H9 (cell line): Measurements from ENCODE around the gene NEMP1. TPM values are rescaled to one million over a fixed set of nuclear protein-coding genes. Genes with fewer than 3 reads are reported as not detected.

ENCODE experiments used
- DNase-seq: peaks from one replicate; pipeline ENCODE4 v3.0.0-alpha.2; 2017
- H2AFZ ChIP-seq: one replicate; pipeline ENCODE4 v1.6.1; 2013; ENCODE audit warnings: mild to moderate bottlenecking, low read length, control low read depth, moderate library complexity
- H2AK5ac ChIP-seq: 2 replicates; pipeline ENCODE4 v1.6.1; 2013; ENCODE audit warnings: low read length, control low read depth, mixed read lengths; ENCODE audit not compliant: insufficient read length
- H2BK120ac ChIP-seq: one replicate; pipeline ENCODE4 v1.6.1; 2013; ENCODE audit warnings: low read depth, mild to moderate bottlenecking, low read length, control low read depth, inconsistent platforms; ENCODE audit not compliant: poor library complexity, severe bottlenecking
- H2BK12ac ChIP-seq: 2 replicates; pipeline ENCODE4 v1.6.1; 2013; ENCODE audit warnings: low read length, control low read depth, mixed read lengths, low read depth; ENCODE audit not compliant: insufficient read length
- H2BK15ac ChIP-seq: 2 replicates; pipeline ENCODE4 v1.6.1; 2013; ENCODE audit warnings: low read depth, low read length, control low read depth
- H2BK20ac ChIP-seq: one replicate; pipeline ENCODE4 v1.6.1; 2013; ENCODE audit warnings: low read depth, mild to moderate bottlenecking, low read length, control low read depth, inconsistent platforms; ENCODE audit not compliant: poor library complexity, severe bottlenecking
- H2BK5ac ChIP-seq: 2 replicates; pipeline ENCODE4 v1.6.1; 2013; ENCODE audit warnings: low read length, control low read depth, mixed read lengths; ENCODE audit not compliant: insufficient read length
- H3K14ac ChIP-seq: 2 replicates; pipeline ENCODE4 v1.6.1; 2013; ENCODE audit warnings: low read length, control low read depth; ENCODE audit not compliant: insufficient read depth
- H3K18ac ChIP-seq: 2 replicates; pipeline ENCODE4 v1.6.1; 2013; ENCODE audit warnings: low read depth, mild to moderate bottlenecking, mixed read lengths, low read length, control low read depth; ENCODE audit not compliant: insufficient read length
- H3K23ac ChIP-seq: 2 replicates; pipeline ENCODE4 v1.6.1; 2013; ENCODE audit warnings: low read length, control low read depth, mixed read lengths, low read depth; ENCODE audit not compliant: insufficient read length
- H3K23me2 ChIP-seq: 2 replicates; pipeline ENCODE4 v1.6.1; 2013; ENCODE audit warnings: low read depth, mild to moderate bottlenecking, mixed read lengths, low read length, control low read depth; ENCODE audit not compliant: insufficient read length, poor library complexity, severe bottlenecking
- H3K27ac ChIP-seq: 2 replicates; pipeline ENCODE4 v1.5.1; 2013; ENCODE audit warnings: low read length, control low read depth, mixed read lengths, low read depth; ENCODE audit not compliant: insufficient read length
- H3K27me3 ChIP-seq: 2 replicates; pipeline ENCODE4 v1.6.1; 2013; ENCODE audit warnings: low read length, control low read depth, inconsistent platforms; ENCODE audit not compliant: insufficient read depth
- H3K4ac ChIP-seq: 2 replicates; pipeline ENCODE4 v1.6.1; 2013; ENCODE audit warnings: low read depth, mild to moderate bottlenecking, control low read depth, inconsistent platforms, low read length, moderate library complexity
- H3K4me1 ChIP-seq: 2 replicates; pipeline ENCODE4 v1.6.1; 2013; ENCODE audit warnings: low read length, control low read depth, inconsistent platforms; ENCODE audit not compliant: insufficient read depth
- H3K4me2 ChIP-seq: 2 replicates; pipeline ENCODE4 v1.6.1; 2013; ENCODE audit warnings: low read length, control low read depth, mixed read lengths; ENCODE audit not compliant: insufficient read length, insufficient read depth
- H3K56ac ChIP-seq: 2 replicates; pipeline ENCODE4 v1.6.1; 2013; ENCODE audit warnings: low read depth, mild to moderate bottlenecking, mixed read lengths, low read length, control low read depth; ENCODE audit not compliant: insufficient read length
- H3K79me1 ChIP-seq: 2 replicates; pipeline ENCODE4 v1.6.1; 2013; ENCODE audit warnings: low read depth, mild to moderate bottlenecking, moderate library complexity, low read length, control low read depth, inconsistent platforms; ENCODE audit not compliant: insufficient read depth, poor library complexity, severe bottlenecking
- H3K79me2 ChIP-seq: 2 replicates; pipeline ENCODE4 v1.6.1; 2013; ENCODE audit warnings: low read length, control low read depth, inconsistent platforms; ENCODE audit not compliant: insufficient read depth
- H3K9ac ChIP-seq: 2 replicates; pipeline ENCODE4 v1.6.1; 2013; ENCODE audit warnings: low read length, control low read depth, mixed read lengths; ENCODE audit not compliant: insufficient read length; ENCODE audit errors: extremely low read depth
- H3K9me3 ChIP-seq: one replicate; pipeline ENCODE4 v1.6.1; 2013; ENCODE audit warnings: low read depth, low read length, inconsistent platforms; ENCODE audit not compliant: control insufficient read depth
- H3T11ph ChIP-seq: one replicate; pipeline ENCODE4 v1.6.1; 2013; ENCODE audit warnings: mild to moderate bottlenecking, low read length, control low read depth, inconsistent platforms
- H4K20me1 ChIP-seq: one replicate; pipeline ENCODE4 v1.6.1; 2013; ENCODE audit not compliant: control insufficient read depth, insufficient read length, insufficient read depth
- H4K5ac ChIP-seq: 2 replicates; pipeline ENCODE4 v1.6.1; 2013; ENCODE audit warnings: low read depth, mild to moderate bottlenecking, mixed read lengths, low read length, control low read depth; ENCODE audit not compliant: insufficient read length
- H4K8ac ChIP-seq: replicated peaks from 2 replicates; pipeline ENCODE4 v1.6.1; 2013; ENCODE audit warnings: low read length, control low read depth, mixed read lengths, low read depth; ENCODE audit not compliant: insufficient read length
- H4K91ac ChIP-seq: 2 replicates; pipeline ENCODE4 v1.6.1; 2013; ENCODE audit warnings: low read depth, mild to moderate bottlenecking, moderate library complexity, mixed read lengths, low read length, control low read depth; ENCODE audit not compliant: insufficient read length
- H3K27ac Mint-ChIP-seq, 3 experiments: 2 replicates in 2 of 3; 3 replicates in 1 of 3; pipeline ENCODE4 v1.8.0; 2020 to 2021; ENCODE audit warnings: mixed read lengths in 3 of 3, mild to moderate bottlenecking in 1 of 3, moderate library complexity in 1 of 3
- H3K27me3 Mint-ChIP-seq: 2 replicates; pipeline ENCODE4 v1.8.0; 2021; ENCODE audit warnings: low read depth, mild to moderate bottlenecking, moderate library complexity, mixed read lengths
- H3K36me3 Mint-ChIP-seq, 3 experiments: 2 replicates in 2 of 3; 3 replicates in 1 of 3; pipeline ENCODE4 v1.8.0; 2020 to 2021; ENCODE audit warnings: low read depth in 3 of 3, mixed read lengths in 3 of 3; ENCODE audit not compliant: insufficient read depth in 1 of 3
- H3K4me1 Mint-ChIP-seq, 2 experiments: 2 replicates each; pipeline ENCODE4 v1.8.0; 2020; ENCODE audit warnings: mixed read lengths in 2 of 2
- H3K4me3 Mint-ChIP-seq, 2 experiments: 2 replicates in 1 of 2; 3 replicates in 1 of 2; pipeline ENCODE4 v1.8.0; 2020 to 2021; ENCODE audit warnings: mild to moderate bottlenecking in 2 of 2, mixed read lengths in 2 of 2, moderate library complexity in 1 of 2
- H3K9me3 Mint-ChIP-seq, 2 experiments: 2 replicates in 1 of 2; 3 replicates in 1 of 2; pipeline ENCODE4 v1.8.0; 2020; ENCODE audit warnings: mild to moderate bottlenecking in 2 of 2, mixed read lengths in 2 of 2, moderate library complexity in 1 of 2
- CTCF ChIP-seq: fragments of 200-600 bp; sonication (generic); conservative IDR thresholded peaks from 3 replicates; pipeline ENCODE4 v1.8.0; 2021; ENCODE audit warnings: antibody characterized with exemption, mild to moderate bottlenecking
- WGBS: extraction: QIAGEN DNeasy Blood & Tissue Kit; methylation state at CpG from one replicate; pipeline ENCODE4 v1.1.7; 2013; ENCODE audit warnings: missing lambda C conversion rate, low lambda C conversion rate, mixed read lengths; ENCODE audit not compliant: insufficient read length; ENCODE audit errors: extremely low coverage; 5-methylcytosine and 5-hydroxymethylcytosine counted together
- total RNA-seq: library from RNA; stranded (reverse); gene quantifications from 2 replicates; pipeline ENCODE4 v1.2.1, GENCODE V29; 2021

Gene NEMP1
- total RNA-seq, 1 experiment from 2014 or later: 50.1 TPM

DNA sequence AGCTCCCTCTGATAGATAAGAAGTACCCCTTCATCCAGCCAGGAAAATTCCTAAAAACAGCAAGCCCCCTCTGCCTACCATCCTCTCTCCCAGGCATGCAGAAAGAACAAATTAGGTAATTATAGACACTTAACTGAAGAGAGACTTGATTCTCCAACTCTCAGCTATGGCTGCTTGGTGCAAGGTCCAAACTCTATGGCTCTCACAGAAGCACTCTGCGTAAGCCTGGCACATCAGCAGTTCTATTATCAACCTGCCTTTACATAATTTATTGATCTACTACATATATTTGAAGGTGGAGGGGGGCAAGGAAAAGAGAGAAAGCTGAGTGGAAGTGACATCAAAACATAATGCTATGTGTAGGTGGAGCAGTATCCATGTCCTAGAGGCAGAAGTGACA is 27.6 kb downstream of the NEMP1 start:
- Histone ChIP-seq H2BK5ac (no peak overlapping the region), H2BK120ac (no peak overlapping the region), H4K8ac (no peak overlapping the region), H4K20me1 (no peaks in the 10 kb centered on the region), H3K23ac (no peak overlapping the region), H2BK20ac (no peak overlapping the region), H2BK12ac (no peak overlapping the region), H3K79me2 (no peaks in the 10 kb centered on the region), H2AK5ac (no peak overlapping the region), H4K91ac (no peak overlapping the region), H2AFZ (no peak overlapping the region), H2BK15ac (no peak overlapping the region), H3K79me1 (no peaks in the 10 kb centered on the region), H3K4ac (no peak overlapping the region), H3T11ph (no peak overlapping the region), H3K27ac (no peak overlapping the region), H3K9ac (no peak overlapping the region), H3K9me3 (no peaks in the 10 kb centered on the region), H3K23me2 (no peaks in the 10 kb centered on the region), H4K5ac (no peak overlapping the region), H3K4me1 (no peaks in the 10 kb centered on the region), H3K27me3 (no peaks in the 10 kb centered on the region), H3K18ac (no peak overlapping the region), H3K14ac (no peak overlapping the region), H3K4me2 (no peak overlapping the region), H3K56ac (no peak overlapping the region)
- DNase-seq: no peak
- H3K27me3 Mint-ChIP-seq: peaks cover 2% of the 10 kb centered on the region
- peak overlapping the region in 1 of 3 experiments; percentile 51; a peak in 1 of 7 replicates for H3K27ac Mint-ChIP-seq
- WGBS: no CpG with 5 or more reads among the region's 1 CpG
- peaks cover 3 to 13% of the 10 kb centered on the region in 2 experiments for H3K4me1 Mint-ChIP-seq
- no peak for TF ChIP-seq CTCF
- H3K4me3 Mint-ChIP-seq: no peak overlapping the region
- no peaks in the 10 kb centered on the region for H3K9me3 Mint-ChIP-seq
- H3K36me3 Mint-ChIP-seq: peaks cover 6 to 17% (median 13%) of the 10 kb centered on the region in 3 experiments; a peak in 6 of 7 replicates
